Hematopoietic multipotent progenitor cell treated with erythropoietin and hydrocortisone succinate and interleukin-3 and kit ligand, for 15 days (in vitro differentiated cells): Measurements from ENCODE around the gene RPL14.

Source experiments
- DNase-seq: peaks from one replicate; pipeline ENCODE4 v3.0.0-alpha.2; 2015; ENCODE audit warnings: low spot score

The RPL14 gene

DNA sequence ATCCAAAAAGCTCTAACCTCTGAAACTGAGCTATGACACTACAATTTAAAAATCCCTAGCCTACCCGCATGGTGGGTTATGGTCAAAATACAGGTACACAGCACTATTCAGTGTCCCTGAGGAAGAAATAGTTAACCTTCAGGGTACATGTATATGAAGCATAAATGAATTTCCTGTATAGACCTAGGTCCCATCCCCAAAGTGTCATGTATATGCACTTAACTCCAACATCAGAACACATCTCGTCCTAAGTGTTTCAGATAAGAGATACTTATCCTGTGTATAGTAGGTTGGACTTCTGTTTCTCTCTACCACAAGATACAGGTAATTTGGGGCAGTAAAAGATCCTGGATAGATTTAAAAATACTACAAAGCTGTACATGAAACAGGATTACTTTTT, 6.4 kb downstream of the RPL14 start:
- no peak for DNase-seq

DNA sequence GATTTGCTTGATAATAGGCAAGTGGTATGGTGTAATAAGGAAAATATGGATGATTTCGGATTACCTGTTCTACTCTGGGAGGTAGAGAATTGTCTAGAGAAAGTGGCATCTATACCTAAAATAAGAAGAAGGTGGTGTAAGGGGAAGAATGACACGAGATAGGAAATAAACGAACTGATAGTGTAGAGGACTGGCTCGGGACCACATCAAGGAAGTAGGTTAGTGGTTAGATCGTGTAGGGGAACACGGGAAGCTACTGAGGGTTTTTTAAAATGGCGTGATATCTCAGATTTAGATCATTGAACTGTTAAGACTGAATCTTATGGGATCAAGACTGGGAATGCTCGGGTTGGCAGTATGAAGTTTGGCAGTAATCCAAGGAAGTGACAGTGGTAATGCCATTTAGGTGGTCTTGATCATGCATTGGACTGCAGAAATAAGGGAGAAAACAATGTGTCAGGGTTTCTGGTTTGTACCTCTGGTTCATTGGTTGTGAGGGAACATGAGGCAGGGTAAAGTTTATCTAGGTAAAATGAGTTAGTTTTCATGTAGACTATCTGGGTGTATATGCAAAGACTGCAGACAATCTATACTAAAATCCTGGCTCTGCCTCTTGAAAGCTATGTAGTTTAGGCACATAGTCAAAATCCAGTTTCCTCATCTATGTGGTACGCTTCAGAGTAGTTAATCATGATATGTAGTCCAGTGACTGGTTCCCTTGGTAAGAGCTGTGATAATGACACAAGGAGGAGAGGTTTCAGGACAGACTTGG, 7.4 kb downstream of the RPL14 start:
- no peak for DNase-seq

DNA sequence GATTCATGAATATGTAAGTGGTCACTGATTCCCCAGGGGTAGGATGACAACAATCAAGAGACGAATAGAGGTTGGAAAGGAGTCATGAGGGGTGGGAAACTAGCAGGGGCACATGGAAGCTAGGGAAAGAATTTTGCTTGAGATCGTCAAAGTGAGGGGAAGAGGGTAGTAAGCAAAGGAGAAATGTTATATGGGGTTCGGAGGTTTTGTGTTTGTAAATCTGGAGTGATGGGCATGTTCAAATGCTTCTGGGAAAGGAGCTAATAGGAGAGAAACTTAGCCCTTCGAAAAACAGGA, 7.9 kb downstream of the RPL14 start:
- no peak for DNase-seq

DNA sequence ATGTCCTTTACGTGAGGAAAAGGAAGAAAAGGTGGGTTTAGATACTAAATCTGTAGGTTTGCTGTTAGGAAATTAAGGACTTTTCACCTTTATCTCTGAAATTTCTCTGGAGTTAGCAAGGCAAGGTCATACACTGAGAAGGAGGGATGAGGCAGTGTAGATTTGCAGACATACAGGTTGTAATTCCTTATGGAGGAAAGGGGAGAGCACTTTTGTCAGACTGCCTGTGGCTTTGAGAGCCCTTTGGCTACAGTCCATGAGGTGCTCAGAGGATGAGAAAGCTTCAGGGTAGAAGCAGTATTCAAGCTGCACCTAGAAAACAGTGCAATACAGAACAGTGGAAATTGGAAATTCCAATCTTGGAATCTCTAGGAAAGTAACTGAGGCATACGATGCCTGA, 8.3 kb downstream of the RPL14 start:
- no peak for DNase-seq

DNA sequence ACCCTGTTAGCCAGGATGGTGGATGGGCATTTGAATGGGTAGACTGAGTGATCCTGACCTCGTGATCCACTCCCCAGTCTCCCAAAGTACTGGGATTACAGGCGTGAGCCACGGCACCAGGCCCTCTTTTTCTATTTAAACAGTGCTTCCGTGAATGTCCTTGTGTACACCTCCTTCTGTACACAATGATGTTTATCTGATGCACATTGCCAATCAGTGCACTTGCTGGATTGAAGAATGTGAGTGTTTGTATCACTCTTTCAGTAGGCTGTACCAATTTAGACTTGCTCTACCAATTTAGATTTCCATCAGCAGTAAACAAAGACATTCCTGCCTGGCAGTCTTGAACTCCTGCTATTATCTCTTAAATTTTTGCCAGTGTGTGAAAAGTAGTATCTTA, 10.9 kb downstream of the RPL14 start:
- no peak for DNase-seq

DNA sequence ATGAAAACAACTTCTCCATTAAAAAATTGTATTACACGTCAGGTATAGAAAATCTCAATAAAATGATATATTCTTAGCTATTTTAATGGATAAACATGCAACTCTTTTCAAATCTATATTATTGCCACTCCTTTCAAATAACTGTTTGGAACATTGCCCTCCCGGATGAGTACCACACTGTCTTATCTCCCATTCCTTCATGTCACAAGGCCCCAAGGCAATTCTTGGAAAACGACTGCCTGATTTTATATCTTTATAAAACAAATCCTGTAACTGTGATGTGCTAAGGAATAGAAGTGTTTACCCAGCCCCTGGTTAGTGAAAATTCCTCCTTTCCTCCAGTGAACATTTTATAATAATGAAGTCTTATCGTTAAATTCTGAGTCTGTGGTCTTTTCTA, 13.6 kb downstream of the RPL14 start:
- peak; percentile 66 for DNase-seq

DNA sequence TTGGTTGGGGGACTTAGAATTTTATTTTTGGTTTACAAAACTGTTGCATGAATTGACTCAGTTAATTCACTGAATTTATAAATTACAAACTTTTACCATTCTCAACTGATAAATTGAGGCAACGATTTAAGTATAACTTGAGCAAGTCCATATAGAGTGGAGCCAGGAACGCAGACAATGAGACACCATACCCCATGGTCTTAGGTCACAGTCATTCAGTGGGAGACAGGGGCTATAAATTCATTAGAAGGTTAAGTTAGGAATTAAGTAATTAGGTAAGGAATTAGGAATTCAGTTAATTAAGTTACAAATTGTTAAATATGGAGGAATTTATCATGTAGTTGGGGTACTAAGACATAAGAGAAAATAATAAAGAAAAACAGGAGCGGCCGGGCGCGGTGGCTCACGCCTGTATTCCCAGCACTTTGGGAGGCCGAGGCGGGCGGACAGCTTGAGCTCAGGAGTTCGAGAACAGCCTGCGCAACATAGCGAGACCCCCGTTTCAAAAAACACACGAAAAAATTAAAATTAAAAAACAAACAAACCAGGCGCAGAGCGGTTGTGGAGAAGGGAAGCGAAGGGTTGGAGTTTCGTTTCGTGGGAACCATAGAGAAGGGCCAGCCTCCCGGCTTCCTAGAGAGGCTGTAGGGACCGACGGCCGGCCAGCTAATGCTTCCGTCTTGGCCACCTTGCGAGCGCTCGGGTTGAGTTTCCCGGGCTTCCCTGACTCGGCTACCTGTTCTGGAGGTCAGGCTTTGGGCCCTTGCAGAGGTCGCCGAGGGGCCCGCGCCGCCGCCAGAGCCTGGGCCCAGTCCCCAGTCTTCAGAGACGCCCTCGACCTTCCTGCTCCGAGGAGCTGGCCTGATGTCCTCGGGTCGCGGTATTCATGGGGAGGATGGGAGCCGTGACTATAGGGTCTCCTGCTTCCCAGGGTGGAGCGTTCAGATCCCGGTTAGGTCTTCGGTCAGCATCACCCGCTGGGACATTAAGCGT, 19.6 kb downstream of the RPL14 start, which contains the start of gene ZNF619:
TSS of gene ZNF619 (plus strand) at position 645 of the 993 bp plus-strand sequence. CDS start 858 bp downstream, outside the sequence.
- peak; percentile 70 for DNase-seq

DNA sequence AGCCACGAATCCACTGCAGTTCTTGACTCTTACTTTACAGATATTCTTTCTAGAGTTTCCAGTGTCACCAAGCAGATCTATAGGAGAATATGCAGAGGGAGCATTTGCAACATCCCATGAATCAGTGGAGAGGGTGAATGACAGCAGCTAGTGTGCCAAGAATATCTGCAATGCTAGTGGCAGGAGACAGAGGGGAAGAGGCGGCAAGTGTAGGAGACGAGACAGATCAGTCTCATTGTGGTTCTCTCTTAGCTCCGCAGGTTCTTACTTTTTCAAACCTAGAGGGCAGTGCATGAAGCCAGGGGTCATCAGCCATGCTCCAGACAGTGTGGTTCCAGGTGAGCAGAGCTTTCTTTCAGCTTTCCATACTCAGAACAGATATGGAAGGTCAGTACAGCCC, 20.5 kb downstream of the RPL14 start:
- no peak for DNase-seq

DNA sequence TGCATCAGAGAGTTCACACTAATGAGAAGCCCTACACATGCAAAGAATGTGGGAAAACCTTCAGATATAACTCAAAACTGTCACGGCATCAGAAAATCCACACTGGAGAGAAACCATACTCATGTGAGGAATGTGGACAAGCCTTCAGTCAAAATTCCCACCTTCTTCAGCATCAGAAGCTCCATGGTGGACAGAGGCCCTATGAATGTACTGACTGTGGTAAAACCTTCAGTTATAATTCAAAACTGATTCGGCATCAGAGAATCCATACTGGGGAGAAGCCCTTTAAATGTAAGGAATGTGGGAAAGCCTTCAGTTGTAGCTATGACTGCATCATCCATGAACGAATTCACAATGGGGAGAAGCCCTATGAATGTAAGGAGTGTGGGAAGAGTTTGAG, 30.0 kb downstream of the RPL14 start:
- DNase-seq: no peak

DNA sequence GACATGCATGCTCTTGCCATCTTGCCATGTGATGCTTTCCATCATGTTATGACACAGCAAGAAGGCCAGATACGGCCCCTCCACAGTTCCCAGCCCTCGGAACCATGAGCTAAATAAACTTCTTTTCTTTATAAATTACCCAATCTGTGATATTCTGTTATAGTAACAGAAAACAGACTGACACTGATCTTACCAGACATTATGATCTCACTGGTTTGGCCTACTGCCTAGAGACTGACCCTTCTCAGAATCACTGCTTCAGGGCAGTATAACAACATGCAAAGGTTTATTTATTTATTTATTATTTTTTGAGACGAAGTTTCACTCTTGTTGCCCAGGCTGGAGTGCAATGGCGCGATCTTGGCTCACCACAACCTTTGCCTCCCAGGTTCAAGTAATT, 33.8 kb downstream of the RPL14 start:
- no peak for DNase-seq

DNA sequence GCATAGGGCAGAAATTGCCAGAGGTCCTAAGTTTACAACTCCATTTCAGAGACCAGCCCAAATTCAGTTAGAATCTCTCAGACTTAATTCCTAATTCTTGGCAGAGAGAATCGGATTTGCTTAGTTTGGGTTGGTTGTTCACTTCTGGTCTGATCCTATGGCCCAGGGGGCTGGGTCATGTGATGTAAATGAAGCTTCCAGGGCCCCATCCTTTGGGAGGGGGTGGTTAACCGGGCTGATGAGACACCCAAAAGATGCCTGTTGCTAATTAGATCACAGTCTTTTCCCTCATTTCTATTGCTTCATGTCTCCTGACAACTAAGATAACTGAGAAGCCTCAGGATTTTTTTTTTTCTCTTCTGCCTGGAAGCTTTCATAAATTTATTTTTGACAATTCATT, 37.6 kb downstream of the RPL14 start:
- no peak for DNase-seq

DNA sequence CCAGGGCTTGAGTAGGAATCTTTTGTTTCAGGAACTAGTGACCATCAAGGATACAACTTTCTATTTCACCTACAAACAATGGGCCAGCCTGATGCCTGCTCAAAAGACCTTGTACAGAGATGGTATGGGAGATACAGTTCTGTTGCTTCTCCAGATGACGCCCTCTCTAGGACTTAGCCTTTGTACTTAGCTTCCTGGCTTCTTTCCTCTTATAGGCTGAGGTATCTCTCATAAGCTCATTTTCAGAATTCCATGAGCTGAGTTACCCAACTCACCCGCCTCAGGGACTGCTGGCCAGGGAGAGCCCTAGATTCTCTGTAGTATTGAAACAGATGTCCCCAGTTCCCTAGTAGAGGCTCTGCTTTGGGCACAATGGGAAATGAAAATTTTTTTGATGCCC, 40.1 kb downstream of the RPL14 start:
- DNase-seq: no peak

DNA sequence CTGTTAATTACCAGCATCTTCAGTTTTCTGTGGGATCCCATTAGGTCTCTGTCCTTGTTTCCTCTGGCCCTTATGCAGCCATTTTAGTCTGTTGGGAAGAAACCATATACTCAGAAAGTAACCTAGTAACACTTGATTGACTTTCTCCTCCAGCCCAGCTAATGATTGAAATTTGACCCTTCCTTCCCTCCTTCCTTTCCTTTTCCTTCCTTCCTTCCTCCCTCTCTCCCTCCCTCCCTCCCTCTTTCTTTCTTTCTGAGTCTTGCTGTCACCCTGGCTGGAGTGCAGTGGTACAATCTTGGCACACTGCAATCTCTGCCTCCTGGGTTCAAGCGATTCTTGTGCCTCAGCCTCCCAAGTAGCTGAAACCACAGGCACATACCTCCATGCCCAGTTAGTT, 42.8 kb downstream of the RPL14 start:
- DNase-seq: no peak

DNA sequence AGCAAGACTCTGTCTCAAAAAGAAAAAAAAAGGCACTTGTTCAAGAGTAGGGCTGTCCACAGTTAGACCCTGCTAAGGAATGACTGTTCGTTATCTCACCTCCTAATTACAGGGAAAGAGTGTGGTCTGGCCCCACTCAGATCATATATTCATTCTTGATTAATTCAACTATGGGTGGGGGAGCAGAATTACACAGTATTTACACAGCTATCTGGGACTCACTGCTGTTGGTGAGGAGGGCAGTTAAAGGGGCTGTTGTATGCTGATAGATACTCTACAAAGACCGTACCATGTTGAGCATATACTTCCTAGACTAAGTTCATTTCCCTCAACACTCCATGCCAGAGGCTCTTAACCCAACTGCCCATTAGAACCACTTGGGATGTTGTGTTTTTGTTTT, 44.9 kb downstream of the RPL14 start:
- peak; percentile 65 for DNase-seq

DNA sequence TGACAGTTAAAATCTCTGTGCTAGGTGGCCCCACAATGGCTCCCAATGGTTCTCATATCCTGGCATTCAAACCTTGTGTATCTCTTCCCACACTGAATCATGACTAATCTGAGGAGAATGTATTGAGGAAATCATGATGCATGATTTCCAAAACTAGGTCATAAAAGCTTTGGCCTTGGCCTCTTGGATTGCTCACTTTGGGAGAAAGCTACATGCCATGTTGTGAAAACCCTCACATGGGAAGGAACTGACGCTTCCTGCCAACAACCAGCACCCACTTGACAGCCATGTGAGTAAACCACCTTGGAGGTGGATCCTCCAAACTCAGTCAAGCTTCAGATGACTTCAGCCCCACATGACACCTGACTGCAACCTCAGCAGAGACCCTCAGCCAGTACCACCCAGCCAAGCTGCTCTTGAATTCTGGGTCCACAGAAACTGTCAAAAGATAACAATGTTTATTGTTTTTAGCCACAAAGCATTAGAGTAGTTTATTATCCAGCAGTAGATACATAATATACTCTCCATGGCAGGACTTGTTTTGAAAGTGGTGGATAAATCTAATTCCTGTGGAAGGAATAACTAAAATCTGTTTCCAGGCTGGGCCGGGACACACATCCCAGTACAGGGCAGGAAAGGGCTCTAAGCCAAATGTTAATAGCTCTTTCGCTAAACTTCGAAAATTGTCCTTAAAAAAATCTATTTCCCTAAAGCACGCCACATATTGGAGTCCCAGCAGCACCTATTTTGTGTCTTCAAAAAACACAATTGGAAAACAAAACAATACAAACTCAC, 47.7 kb downstream of the RPL14 start:
- no peak for DNase-seq

DNA sequence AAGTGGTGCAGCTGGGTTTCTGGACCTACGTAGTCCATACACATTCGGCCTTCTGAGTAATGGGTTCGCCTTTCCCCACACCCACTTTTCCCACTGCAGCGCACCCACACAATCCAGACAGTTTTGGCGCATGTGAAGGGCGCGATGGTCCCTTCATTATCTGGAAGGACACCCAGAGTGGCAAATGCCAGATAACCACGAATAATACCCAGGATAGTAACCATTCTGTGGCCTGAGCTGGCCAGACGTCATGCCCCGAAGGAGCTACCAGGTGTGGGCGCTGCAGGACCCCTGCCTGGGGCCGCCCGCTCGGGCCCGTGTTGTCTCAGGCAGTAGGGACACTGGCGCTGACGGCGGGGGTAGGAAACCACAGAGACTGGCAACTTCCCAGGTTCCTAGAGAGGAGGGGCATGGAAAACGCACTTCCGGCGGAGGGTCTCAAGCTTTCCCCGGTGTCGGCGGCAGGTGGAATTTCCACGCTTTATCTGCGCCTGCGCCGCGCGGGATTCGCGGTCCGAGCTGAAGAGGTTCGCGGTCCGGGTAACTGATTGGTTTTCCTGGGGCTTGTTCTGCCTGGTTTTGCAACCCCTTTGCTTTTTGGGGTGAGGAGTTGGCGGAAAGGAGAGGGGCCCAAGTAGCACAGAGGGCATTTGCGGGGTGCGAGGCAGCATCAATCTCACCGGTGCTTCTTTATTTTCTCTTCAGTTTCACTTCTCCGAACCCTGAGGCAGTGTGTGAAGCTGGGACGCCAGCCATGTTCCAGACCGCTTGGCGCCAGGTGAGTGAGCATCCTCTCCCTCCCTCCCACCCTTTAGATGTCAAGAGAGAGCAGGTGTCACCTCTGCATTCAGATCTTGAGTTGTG, 48.7 kb downstream of the RPL14 start, which contains the start of gene ZNF620:
TSS of gene ZNF620 (plus strand) at position 441 of the 864 bp plus-strand sequence. CDS start at position 755, 314 bp downstream.
- DNase-seq: peak; percentile 57

DNA sequence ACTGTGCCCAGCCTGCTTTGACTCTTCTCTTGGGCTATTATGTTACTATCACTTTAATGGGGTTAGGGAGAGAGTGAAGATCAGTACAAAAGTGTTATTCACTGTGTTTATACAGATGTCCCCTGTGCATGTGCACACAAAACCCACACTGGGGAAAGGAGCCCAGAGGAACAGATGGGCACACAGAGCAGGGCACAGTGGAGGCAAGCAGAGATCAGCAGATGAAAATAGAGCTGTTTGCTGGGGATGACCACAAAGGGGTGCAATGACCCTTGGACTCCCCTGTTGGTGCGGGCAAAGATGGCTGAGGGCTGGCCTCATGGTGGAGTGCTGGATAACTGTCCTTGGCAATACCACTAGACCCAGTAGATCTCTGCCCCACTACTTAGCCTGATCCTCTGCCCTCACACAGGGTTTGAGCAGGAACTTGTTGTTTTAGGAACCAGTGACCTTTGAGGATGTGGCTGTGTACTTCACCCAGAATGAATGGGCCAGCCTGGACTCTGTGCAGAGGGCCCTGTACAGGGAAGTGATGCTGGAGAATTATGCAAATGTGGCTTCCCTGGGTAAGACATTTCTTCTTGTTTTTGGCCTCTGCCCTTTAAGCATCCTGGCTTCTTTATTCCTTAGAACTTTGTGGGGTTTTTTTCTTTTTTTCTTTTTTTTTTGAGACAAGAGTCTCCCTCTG, 54.0 kb downstream of the RPL14 start:
- no peak for DNase-seq

DNA sequence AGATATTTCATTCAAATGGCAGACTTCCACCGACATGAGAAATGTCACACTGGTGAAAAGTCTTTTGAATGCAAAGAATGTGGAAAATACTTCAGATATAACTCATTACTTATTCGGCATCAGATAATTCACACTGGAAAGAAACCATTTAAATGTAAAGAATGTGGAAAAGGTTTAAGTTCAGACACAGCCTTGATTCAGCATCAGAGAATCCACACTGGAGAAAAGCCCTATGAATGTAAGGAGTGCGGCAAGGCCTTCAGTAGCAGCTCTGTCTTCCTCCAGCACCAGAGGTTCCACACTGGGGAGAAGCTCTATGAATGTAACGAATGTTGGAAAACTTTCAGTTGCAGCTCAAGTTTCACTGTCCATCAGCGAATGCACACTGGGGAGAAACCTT, 59.1 kb downstream of the RPL14 start:
- DNase-seq: no peak

DNA sequence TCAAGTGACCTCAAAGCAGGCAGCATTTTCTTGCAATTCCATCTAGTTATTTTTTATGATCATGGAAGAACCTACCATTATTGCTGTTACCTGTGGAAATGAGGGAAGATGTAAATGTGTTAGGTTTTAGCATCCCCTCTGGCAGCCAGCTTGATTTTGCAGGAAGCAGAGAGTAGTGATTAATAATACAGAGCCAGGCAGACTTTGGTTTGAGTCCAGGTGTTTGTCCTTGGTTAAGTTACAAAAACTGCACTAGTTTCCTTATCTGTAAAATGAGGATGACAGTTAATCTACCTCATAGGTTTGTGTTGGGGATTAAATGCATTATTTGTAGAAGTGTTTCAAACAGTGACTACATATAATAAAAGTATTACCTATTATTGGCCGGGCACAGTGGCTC, 60.9 kb downstream of the RPL14 start:
- no peak for DNase-seq
